ENCODE data around the gene CKB. TPM values are rescaled to one million over a fixed set of nuclear protein-coding genes. Genes with fewer than 3 reads are reported as not detected.
A peak's percentile ranks its signal among the peaks of the same experiment; 100 is the strongest.

The CKB gene
- total and polyA plus RNA-seq, 9 of the 15 experiments (the other 6 are each of a cell fraction or from before 2014, with no cell fraction given): 23.9 to 692 (median 132) TPM

DNA sequence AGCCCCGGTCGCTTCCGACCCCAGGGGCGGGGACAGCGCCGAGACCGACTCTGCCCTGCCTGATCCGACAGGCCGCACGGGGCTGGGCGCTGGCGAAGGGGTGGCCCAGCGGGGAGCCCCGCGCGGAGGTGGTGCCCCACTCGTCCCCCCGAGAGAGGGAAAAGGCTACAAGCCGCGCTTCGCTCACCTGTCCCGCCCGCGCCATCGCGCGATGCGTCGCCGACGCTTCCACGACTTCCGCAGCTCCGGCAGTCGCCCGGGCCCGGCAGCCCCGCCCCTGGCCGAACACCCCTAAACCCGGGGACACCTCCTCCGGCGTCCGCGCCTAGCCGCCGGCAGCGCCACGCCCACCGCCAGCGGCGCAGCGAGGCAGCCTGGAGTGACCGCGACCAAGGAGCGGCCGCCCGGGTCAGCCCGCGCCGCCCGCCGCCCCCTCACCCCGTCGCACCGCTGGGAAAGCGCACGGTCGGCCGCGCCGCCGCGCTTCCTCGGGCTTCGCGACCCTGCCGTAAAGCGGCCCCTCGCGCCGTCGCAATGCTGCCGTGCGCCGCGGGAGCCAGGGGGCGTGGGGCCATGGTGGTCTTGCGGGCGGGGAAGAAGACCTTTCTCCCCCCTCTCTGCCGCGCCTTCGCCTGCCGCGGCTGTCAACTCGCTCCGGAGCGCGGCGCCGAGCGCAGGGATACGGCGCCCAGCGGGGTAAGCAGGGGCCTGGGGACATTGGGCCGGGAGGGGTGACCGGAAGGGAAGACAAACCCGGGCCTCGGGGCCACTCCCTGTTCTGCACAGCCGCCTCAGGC lies 40.0 kb upstream of the CKB start, which contains the start of the genes BAG5 and COA8 (continued):
- TF ChIP-seq GTF2A2 (tag; IDR thresholded peaks at IDR 0.05) (no peak), ZC3H11A (IDR thresholded peaks at IDR 0.05; ENCODE audit: low read depth, low read length) (no peak), TCF7 (IDR thresholded peaks at IDR 0.05; ENCODE audit: borderline replicate concordance) (no peak), TRIM24 (IDR thresholded peaks at IDR 0.05) (no peak), ILK (tag; IDR thresholded peaks at IDR 0.05; ENCODE audit: borderline replicate concordance, low read depth) (no peak), CBX3 (IDR thresholded peaks at IDR 0.05; ENCODE audit: borderline replicate concordance in 1 of 2, low read length in 2 of 2) (no peak), ZNF584 (CRISPR knock-in tag; IDR thresholded peaks at IDR 0.05; ENCODE audit: low read depth) (no peak), YY1 (IDR thresholded peaks at IDR 0.05; ENCODE audit: borderline replicate concordance in 1 of 3, control insufficient read depth in 1 of 3, extremely low read depth in 1 of 3, insufficient read depth in 3 of 3, insufficient read length in 1 of 3, insufficient replicate concordance in 2 of 3, low read depth in 1 of 3, low read length in 2 of 3) (peak in 1 of 3 experiments; percentile 53), MAFG (tag; conservative IDR thresholded peaks at IDR 0.05) (no peak), SUPT5H (IDR thresholded peaks at IDR 0.05) (peak; percentile 60; the same call in 1 of the 2 replicates), TEAD4 (IDR thresholded peaks at IDR 0.05; ENCODE audit: low read length) (no peak), TEAD4 (CRISPR knock-in tag; IDR thresholded peaks at IDR 0.05; ENCODE audit: borderline replicate concordance) (no peak), ESRRB (CRISPR knock-in tag; IDR thresholded peaks at IDR 0.05; ENCODE audit: borderline replicate concordance) (no peak), HNRNPUL1 (IDR thresholded peaks at IDR 0.05; ENCODE audit: low read length) (no peak), MAZ (CRISPR knock-in tag; conservative IDR thresholded peaks at IDR 0.05 in 1 of 2, IDR thresholded peaks at IDR 0.05 in 1 of 2) (peak; percentile 70 to 90), ARID1B (IDR thresholded peaks at IDR 0.05) (no peak), RNF2 (IDR thresholded peaks at IDR 0.05) (no peak), RB1 (IDR thresholded peaks at IDR 0.05; ENCODE audit: low read depth) (no peak; the same call in 1 of the 2 replicates)
- TF ChIP-seq, protein P1, sequence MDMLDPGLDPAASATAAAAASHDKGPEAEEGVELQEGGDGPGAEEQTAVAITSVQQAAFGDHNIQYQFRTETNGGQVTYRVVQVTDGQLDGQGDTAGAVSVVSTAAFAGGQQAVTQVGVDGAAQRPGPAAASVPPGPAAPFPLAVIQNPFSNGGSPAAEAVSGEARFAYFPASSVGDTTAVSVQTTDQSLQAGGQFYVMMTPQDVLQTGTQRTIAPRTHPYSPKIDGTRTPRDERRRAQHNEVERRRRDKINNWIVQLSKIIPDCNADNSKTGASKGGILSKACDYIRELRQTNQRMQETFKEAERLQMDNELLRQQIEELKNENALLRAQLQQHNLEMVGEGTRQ (CRISPR knock-in tag; IDR thresholded peaks at IDR 0.05): no peak
- TF ChIP-seq, protein P2, sequence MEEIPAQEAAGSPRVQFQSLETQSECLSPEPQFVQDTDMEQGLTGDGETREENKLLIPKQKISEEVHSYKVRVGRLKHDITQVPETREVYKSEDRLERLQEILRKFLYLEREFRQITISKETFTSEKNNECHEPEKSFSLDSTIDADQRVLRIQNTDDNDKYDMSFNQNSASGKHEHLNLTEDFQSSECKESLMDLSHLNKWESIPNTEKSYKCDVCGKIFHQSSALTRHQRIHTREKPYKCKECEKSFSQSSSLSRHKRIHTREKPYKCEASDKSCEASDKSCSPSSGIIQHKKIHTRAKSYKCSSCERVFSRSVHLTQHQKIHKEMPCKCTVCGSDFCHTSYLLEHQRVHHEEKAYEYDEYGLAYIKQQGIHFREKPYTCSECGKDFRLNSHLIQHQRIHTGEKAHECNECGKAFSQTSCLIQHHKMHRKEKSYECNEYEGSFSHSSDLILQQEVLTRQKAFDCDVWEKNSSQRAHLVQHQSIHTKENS (CRISPR knock-in tag; IDR thresholded peaks at IDR 0.05): no peak
- TF ChIP-seq, protein P3, sequence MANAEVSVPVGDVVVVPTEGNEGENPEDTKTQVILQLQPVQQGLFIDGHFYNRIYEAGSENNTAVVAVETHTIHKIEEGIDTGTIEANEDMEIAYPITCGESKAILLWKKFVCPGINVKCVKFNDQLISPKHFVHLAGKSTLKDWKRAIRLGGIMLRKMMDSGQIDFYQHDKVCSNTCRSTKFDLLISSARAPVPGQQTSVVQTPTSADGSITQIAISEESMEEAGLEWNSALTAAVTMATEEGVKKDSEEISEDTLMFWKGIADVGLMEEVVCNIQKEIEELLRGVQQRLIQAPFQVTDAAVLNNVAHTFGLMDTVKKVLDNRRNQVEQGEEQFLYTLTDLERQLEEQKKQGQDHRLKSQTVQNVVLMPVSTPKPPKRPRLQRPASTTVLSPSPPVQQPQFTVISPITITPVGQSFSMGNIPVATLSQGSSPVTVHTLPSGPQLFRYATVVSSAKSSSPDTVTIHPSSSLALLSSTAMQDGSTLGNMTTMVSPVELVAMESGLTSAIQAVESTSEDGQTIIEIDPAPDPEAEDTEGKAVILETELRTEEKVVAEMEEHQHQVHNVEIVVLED (CRISPR knock-in tag; IDR thresholded peaks at IDR 0.05): peak; percentile 82
- TF ChIP-seq, protein P4, sequence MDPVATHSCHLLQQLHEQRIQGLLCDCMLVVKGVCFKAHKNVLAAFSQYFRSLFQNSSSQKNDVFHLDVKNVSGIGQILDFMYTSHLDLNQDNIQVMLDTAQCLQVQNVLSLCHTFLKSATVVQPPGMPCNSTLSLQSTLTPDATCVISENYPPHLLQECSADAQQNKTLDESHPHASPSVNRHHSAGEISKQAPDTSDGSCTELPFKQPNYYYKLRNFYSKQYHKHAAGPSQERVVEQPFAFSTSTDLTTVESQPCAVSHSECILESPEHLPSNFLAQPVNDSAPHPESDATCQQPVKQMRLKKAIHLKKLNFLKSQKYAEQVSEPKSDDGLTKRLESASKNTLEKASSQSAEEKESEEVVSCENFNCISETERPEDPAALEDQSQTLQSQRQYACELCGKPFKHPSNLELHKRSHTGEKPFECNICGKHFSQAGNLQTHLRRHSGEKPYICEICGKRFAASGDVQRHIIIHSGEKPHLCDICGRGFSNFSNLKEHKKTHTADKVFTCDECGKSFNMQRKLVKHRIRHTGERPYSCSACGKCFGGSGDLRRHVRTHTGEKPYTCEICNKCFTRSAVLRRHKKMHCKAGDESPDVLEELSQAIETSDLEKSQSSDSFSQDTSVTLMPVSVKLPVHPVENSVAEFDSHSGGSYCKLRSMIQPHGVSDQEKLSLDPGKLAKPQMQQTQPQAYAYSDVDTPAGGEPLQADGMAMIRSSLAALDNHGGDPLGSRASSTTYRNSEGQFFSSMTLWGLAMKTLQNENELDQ (CRISPR knock-in tag; IDR thresholded peaks at IDR 0.05; ENCODE audit: borderline replicate concordance): no peak
